IPS DF 6.9 (cell line): ENCODE results near the gene ASAP3.

Source experiments
- DNase-seq: peaks from one replicate; pipeline ENCODE4 v3.0.0-alpha.2; 2013; ENCODE audit warnings: low read depth, low spot score
- H3K27ac ChIP-seq: one replicate; pipeline ENCODE4 v1.5.1; 2013; ENCODE audit warnings: low read length, control low read depth
- H3K27me3 ChIP-seq: 2 replicates; pipeline ENCODE4 v1.6.1; 2013; ENCODE audit warnings: mild to moderate bottlenecking, low read length; ENCODE audit not compliant: control insufficient read depth, insufficient read depth
- H3K36me3 ChIP-seq: 2 replicates; pipeline ENCODE4 v1.6.1; 2013; ENCODE audit warnings: low read length; ENCODE audit not compliant: control insufficient read depth, insufficient read depth
- H3K4me1 ChIP-seq: 2 replicates; pipeline ENCODE4 v1.6.1; 2013; ENCODE audit warnings: low read length; ENCODE audit not compliant: control insufficient read depth, insufficient read depth
- H3K4me3 ChIP-seq: 2 replicates; pipeline ENCODE4 v1.5.1; 2013; ENCODE audit warnings: mild to moderate bottlenecking, low read length
- H3K9me3 ChIP-seq: 2 replicates; pipeline ENCODE4 v1.6.1; 2013; ENCODE audit warnings: low read length, inconsistent platforms; ENCODE audit not compliant: control insufficient read depth, insufficient read depth
- WGBS: extraction: QIAGEN DNeasy Blood & Tissue Kit; methylation state at CpG from one replicate; pipeline ENCODE4 v1.1.7; 2013; ENCODE audit warnings: mixed read lengths, missing lambda C conversion rate; ENCODE audit not compliant: insufficient read length, insufficient coverage; 5-methylcytosine and 5-hydroxymethylcytosine counted together

The ASAP3 gene

DNA sequence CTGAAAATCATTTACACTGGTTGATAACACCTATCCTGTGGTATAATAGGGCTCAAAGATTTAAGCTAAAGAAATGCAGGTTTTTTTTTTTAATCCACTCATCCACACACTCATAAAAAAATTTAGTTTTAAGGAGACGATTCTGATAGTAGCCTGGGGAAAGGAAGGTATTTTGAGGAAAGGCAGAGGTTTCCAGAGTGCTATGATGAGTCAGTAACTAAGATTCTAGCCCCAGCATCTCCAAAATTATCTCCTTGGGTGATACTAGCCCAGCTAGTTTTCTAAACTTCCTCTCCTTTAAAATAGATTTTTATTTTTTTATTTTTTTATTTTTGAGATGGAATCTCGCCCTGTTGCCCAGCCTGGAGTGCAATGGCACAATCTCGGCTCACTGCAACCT is 20.7 kb downstream of the ASAP3 start:
- H3K27me3 ChIP-seq: no peaks in the 10 kb centered on the region
- no peaks in the 10 kb centered on the region for H3K4me1 ChIP-seq
- WGBS: no CpG with 5 or more reads among the region's 3 CpGs
- no peak for DNase-seq
- H3K27ac ChIP-seq: no peak overlapping the region
- H3K36me3 ChIP-seq: no peaks in the 10 kb centered on the region
- H3K9me3 ChIP-seq: no peaks in the 10 kb centered on the region
- H3K4me3 ChIP-seq: no peak overlapping the region

DNA sequence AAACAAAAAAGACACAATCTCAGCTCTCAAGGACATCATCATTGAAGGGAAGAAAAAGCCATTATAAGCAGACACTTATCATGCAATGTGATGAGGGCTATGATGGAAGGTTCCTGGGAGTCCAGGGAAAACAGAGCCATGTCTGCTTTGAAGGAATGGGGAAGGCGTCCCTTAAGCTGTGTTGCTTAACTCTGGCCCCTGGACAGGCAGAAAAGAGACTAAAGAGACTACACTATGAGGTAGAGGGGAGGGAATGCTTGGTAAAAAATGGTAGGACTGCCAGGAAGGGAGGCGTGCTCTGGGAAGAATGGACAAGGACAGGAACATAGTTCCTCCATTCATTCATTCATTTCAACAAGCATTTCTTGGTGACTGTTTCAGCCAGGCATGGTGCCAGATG is 21.2 kb downstream of the ASAP3 start:
- WGBS: no CpG with 5 or more reads among the region's 2 CpGs

DNA sequence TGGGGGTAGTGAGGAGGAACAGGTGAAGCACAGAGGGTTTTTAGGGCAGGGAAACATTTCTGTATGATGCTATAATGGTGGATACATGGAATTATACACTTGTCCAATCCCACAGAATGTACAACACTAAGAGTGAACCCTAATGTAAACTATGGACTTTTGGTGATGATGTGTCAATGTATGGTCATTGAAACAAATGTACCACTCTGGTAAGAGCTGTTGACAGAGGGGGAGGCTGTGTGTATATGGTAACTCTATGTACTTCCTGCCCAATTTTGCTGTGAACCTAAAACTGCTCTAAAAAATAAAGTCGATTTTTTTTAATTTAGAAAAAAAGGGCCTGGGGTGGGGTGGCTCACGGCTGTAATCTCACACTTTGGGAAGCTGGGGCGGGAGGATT is 22.9 kb downstream of the ASAP3 start:
- no peaks in the 10 kb centered on the region for H3K9me3 ChIP-seq
- no peak overlapping the region for H3K4me3 ChIP-seq
- no peaks in the 10 kb centered on the region for H3K27me3 ChIP-seq
- WGBS: no CpG with 5 or more reads among the region's 3 CpGs
- H3K36me3 ChIP-seq: no peaks in the 10 kb centered on the region; the same call in 1 of the 2 replicates
- DNase-seq: no peak
- H3K4me1 ChIP-seq: no peaks in the 10 kb centered on the region
- no peak overlapping the region for H3K27ac ChIP-seq

More for the DNA sequence above, 21.2 kb downstream of the ASAP3 start:
- H3K27me3 ChIP-seq: no peaks in the 10 kb centered on the region
- no peaks in the 10 kb centered on the region for H3K9me3 ChIP-seq
- H3K4me1 ChIP-seq: no peaks in the 10 kb centered on the region
- no peak for DNase-seq
- no peak overlapping the region for H3K4me3 ChIP-seq
- H3K27ac ChIP-seq: no peak overlapping the region
- H3K36me3 ChIP-seq: no peaks in the 10 kb centered on the region

DNA sequence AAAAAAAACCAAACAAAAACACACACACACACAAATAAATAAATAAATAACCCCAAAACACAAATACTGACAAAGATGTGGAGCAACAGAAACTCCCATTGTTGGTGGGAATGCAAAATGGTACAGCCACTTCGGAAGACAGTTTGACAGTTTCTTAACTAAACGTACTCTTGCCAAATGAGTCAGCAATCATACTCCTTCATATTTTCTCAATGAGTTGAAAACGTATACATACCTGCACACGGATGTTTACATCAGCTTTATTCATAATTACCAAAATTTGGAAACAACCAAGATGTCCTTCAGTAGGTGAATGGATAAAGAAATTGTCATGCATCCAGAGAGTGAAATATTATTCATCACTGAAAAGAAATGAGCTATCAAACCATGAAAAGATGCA is 23.5 kb downstream of the ASAP3 start:
- H3K4me3 ChIP-seq: no peak overlapping the region
- no peak for DNase-seq
- H3K9me3 ChIP-seq: no peaks in the 10 kb centered on the region
- no CpG with 5 or more reads among the region's 4 CpGs for WGBS
- H3K27ac ChIP-seq: no peak overlapping the region
- no peaks in the 10 kb centered on the region for H3K4me1 ChIP-seq
- H3K36me3 ChIP-seq: no peaks in the 10 kb centered on the region; the same call in 1 of the 2 replicates
- H3K27me3 ChIP-seq: no peaks in the 10 kb centered on the region

DNA sequence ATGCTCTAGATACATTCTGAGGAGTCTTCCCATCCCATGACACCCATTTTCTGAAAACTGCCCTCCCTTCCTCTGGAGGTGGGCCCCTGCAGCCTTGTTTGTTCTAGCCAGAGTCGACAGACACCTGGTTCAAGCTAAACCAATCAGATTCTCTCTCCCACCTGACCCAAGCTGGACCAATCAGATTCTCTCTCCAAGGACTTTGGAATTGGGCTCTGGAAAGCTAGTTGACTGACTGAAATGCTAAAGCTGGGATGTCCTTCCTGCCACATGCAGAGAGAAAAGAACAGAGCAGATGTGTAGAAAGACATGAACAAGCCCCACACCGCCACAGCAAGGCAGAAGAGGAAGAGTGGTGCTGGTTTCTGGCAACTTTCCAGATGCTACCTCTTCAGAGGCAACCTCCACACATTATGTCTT is 24.6 kb downstream of the ASAP3 start:
- Histone ChIP-seq H3K27me3 (no peaks in the 10 kb centered on the region), H3K4me1 (no peaks in the 10 kb centered on the region), H3K36me3 (peaks cover 4% of the 10 kb centered on the region), H3K27ac (no peak overlapping the region), H3K4me3 (no peak overlapping the region), H3K9me3 (no peaks in the 10 kb centered on the region)
- peak; percentile 37 for DNase-seq
- no CpG with 5 or more reads among the region's 2 CpGs for WGBS

DNA sequence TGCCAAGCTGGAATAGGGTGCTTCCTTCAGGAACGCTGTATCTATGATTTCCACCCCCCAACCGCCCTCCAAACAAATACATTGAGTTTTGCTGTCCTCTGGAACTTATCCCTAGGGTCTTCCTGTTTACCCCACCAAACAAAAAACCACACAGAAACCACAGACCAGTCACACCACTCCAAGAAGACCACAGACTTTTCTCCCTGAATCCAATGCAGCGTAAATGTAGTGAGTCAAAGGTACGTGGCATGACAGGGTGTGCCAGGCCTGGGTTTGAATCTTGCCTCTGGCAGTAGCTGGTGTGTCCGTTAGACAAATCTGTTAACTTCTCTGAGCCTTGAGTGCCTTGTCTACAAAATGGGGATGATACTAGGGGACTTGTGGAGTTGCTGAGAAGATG is 27.8 kb downstream of the ASAP3 start:
- no CpG with 5 or more reads among the region's 5 CpGs for WGBS
- H3K4me3 ChIP-seq: no peak overlapping the region
- DNase-seq: no peak
- no peaks in the 10 kb centered on the region for H3K9me3 ChIP-seq
- no peak overlapping the region for H3K27ac ChIP-seq
- H3K36me3 ChIP-seq: peaks cover 4% of the 10 kb centered on the region
- H3K4me1 ChIP-seq: no peaks in the 10 kb centered on the region
- H3K27me3 ChIP-seq: no peaks in the 10 kb centered on the region

DNA sequence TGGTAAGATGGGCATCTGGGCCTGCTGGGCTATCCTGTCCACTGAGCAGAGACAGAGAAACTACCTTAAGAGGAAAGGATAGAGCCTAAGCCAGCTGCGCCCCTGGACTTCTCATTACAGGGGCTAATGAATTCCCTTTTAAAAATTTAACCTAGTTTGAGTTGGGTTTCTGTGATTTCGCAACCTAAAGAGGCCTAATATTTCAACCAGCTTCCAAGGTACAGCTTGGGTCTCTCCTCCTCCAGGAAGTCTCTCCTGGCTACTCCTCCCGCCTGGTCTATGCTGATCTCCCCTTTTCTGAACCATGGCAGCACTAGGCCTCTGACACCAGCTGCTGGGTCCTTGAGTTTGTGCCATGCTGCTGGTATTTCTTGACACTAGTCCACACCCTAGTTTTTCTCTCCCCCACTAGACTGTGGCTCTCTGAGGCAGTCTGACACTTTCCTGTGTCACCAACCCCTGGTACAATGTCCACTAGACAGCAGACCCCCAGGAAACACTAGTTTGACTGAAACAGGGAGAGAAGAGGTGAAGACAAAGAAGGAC is 30.5 kb downstream of the ASAP3 start:
- no peaks in the 10 kb centered on the region for H3K4me1 ChIP-seq
- H3K27me3 ChIP-seq: no peaks in the 10 kb centered on the region
- H3K36me3 ChIP-seq: peaks cover 4% of the 10 kb centered on the region
- H3K9me3 ChIP-seq: no peaks in the 10 kb centered on the region
- DNase-seq: no peak
- no CpG with 5 or more reads among the region's 3 CpGs for WGBS
- H3K4me3 ChIP-seq: no peak overlapping the region
- no peak overlapping the region for H3K27ac ChIP-seq

DNA sequence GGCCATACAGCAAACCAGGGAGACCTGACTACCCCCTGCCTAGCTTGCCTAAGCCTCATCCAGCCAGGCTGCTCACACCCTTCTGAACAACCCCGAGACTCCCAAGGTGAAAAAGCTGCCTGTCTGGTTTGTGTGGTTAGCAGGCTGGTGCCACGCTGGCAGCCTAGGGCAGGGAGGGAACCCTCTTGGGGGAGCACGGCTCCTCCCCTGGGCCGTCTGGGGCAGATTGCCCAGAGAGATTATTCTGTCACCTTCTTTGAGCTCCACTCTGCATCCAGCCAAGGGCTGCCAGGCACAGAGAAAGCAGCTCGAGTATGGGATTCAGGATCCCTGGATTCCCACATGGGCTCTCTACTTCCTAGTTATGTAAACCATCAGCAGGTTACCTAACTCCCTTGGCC is 32.0 kb downstream of the ASAP3 start:
- no peak overlapping the region for H3K27ac ChIP-seq
- DNase-seq: no peak

DNA sequence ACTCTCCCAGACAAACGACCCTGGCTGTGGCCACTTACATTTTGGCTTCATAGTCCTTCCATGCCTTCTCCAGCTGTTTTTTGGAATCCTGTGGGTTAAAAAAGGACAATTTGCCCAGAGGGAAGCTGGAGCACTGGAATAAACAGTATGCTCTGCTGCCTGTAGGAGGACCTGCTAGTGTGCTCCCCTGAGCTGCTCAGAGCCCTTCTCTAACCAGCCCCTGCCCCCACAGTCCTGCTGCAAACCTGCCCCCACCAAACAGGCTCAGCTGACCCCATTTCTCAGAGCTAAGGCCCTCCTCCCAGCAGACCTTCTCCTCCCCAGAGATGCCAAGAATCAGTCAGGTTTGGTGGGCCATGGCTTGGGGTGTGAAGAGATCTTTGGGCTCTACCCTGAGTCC is 32.5 kb downstream of the ASAP3 start:
- Histone ChIP-seq H3K9me3 (no peaks in the 10 kb centered on the region), H3K4me1 (no peaks in the 10 kb centered on the region), H3K36me3 (peaks cover 4% of the 10 kb centered on the region), H3K27ac (no peak overlapping the region), H3K27me3 (no peaks in the 10 kb centered on the region), H3K4me3 (no peak overlapping the region)
- no peak for DNase-seq
- WGBS: no CpG with 5 or more reads among the region's 1 CpG

More for the DNA sequence above, 32.0 kb downstream of the ASAP3 start:
- no peaks in the 10 kb centered on the region for H3K27me3 ChIP-seq
- no peaks in the 10 kb centered on the region for H3K9me3 ChIP-seq
- H3K36me3 ChIP-seq: peaks cover 4% of the 10 kb centered on the region
- no peak overlapping the region for H3K4me3 ChIP-seq
- no CpG with 5 or more reads among the region's 5 CpGs for WGBS
- no peaks in the 10 kb centered on the region for H3K4me1 ChIP-seq

DNA sequence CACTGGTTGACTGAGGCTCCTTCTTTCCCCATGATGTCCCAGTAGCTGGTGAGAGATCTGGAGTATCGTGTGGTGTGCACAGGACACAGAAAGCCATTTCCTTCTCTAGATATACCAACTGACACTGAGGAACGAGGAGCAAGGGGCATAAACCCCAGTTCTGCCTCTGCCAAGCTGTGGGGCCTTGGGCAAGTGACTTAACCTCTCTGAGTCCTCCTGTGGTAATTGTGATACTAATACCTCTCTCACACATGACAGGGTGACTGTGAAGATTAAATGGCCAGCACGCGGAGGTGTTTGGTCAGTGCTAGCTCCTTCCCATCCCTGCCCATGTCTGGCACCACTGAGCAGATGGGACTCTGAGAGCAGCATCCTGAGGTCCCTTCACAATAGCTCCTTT is 33.1 kb downstream of the ASAP3 start:
- DNase-seq: no peak
- WGBS: no CpG with 5 or more reads among the region's 4 CpGs
- Histone ChIP-seq H3K4me1 (no peaks in the 10 kb centered on the region), H3K27me3 (no peaks in the 10 kb centered on the region), H3K27ac (no peak overlapping the region), H3K4me3 (no peak overlapping the region), H3K9me3 (no peaks in the 10 kb centered on the region), H3K36me3 (peaks cover 4% of the 10 kb centered on the region)

DNA sequence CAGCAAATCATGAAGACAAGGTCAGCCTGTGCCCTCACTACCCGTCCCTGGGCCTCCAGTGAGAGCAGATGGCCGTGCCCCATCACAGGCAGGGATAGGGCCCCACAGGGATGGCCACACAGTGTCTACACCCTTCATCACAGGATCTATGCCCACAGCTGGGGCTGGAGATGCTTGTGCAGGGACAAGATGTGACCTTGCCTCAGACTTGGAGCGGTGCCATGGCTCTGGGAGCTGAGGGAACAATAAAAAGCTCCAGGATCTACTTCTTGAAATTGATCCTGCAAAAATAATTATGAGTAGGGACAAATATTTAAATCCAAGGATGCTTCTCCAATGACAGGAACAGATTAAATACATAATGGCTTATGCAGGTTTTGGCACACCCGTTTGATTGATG is 34.0 kb downstream of the ASAP3 start:
- no peak for DNase-seq
- Histone ChIP-seq H3K4me1 (no peaks in the 10 kb centered on the region), H3K36me3 (peaks cover 1% of the 10 kb centered on the region), H3K27ac (no peak overlapping the region), H3K27me3 (no peaks in the 10 kb centered on the region), H3K4me3 (no peak overlapping the region), H3K9me3 (no peaks in the 10 kb centered on the region)
- WGBS: no CpG with 5 or more reads among the region's 4 CpGs
